Raji (cell line): ENCODE results near the gene GAS7.

Experiments
- POLR2A ChIP-seq: IDR thresholded peaks from 2 replicates; pipeline ENCODE4 v1.6.1; 2011; ENCODE audit warnings: low read depth, low read length, control low read depth; ENCODE audit not compliant: insufficient read depth

Gene GAS7

DNA sequence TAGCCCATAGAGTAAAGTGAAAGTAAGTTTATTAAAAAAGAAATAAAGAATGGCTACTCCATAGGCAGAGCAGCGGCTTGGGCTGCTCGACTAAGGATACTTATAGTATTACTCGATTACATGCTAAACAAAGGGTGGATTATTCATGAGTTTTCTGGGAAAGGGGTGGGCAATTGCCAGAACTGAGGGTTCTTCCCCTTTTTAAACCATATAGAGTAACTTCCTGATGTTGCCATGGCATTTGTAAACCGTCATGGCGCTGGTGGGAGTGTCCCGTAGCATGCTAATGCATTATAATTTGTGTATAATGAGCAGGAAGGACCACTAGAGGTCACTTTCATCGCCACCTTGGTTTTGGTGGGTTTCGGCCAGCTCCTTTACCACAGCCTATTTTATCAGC is 13.3 kb upstream of the GAS7 start:
- no peak for TF ChIP-seq POLR2A

DNA sequence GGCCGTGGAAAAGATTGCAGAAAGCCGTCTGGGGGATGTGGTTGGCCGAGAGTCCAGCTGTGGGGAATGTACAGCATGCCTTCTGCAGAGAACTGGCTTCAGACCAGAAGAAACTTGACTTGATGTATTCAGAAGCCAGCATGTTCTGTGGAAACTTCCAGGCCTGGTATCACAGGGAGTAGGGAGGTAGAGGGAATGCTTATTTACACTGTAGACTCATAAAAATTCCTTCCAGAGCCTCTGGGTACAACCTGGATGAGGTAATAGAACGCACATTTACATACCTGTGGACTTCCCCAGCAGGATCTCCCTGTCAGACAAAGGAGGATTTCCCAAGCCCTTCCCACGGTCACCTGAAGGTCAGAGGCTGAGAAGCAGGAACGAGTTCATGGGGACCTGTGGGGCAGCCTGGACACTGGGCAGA is 11.8 kb upstream of the GAS7 start:
- TF ChIP-seq POLR2A = no peak

DNA sequence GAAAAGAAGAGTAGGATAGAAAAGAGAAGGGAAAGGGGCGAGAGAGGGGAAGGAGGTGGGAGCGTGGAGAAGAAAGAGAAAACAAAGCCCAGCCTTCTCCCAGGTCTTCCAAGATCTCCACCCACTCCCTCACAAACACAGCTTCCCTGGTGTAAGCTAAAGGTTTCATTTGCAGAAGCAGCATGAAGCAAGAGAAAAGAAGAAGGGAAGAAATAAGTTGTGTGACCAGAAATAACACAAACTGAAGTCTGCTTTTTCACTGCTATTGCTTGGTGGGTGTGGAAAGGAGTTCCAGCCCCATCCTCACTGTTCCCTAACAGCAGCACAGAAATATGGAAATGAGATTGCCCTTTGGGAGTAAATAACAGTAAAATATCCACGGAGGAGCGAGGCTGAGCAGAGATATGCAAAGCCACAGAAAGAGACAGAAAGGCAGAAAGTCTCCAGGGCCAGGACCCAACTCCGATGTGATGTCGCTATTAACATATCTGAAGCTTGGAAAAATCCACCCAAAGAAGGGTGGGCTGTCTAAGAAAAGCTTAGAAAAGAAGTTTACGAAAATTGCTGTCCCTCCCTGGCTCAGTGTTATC is 10.3 kb upstream of the GAS7 start:
- no peak for TF ChIP-seq POLR2A

DNA sequence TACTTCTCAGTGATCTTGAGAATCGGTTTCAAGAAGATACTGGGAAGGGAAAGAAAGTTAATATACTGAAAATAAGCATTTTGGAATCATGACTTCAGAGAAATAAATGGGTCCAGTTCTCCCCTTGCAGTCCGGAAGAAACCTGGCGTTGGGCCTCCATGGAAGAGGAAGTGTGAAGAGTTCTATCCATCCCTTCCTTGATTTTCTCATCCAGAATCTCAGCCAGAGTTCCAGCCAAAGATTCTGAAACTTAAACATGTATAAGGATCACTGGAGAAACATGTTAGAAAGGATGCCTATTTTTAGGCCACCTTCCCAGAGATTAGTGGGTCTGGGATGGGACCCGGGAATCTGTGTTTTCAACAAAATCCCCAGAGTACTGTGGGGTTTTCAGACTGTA is 8.7 kb upstream of the GAS7 start:
- TF ChIP-seq POLR2A = no peak

GRCh38 chr17:10205549-10206185 is 7.3 kb upstream of the GAS7 start:
- no peak for TF ChIP-seq POLR2A

GRCh38 chr17:10201680-10202079 is 3.3 kb upstream of the GAS7 start:
- TF ChIP-seq POLR2A = no peak

DNA sequence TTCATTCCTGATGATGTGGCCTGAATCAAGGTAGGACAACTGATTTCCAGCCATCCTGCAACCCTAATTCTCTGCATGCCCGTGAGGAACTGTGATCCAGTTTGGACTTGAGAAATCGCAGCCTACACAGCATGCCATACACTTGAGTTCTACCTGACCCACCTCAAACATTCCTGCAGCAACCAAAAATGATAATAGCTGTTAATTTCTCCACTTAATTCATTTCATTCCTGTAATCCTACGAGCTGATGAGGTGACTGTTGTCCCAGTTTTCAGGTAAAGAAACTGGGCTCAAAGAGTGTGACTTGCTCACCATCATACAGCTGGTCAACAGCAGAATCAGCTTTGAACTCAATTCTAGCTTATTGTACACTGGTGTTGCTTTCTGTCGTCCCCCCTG is 2.2 kb upstream of the GAS7 start:
- TF ChIP-seq POLR2A = no peak

GRCh38 chr17:10200016-10200415 is 1.6 kb upstream of the GAS7 start:
- no peak for TF ChIP-seq POLR2A

- TF ChIP-seq POLR2A = no peak
Observed at GRCh38 chr17:10197721-10198508, 491 bp downstream of the GAS7 start.

- no peak for TF ChIP-seq POLR2A
Observed at GRCh38 chr17:10197362-10197720, 1.1 kb downstream of the GAS7 start.

- TF ChIP-seq POLR2A = no peak
Observed at GRCh38 chr17:10196941-10197340, 1.5 kb downstream of the GAS7 start.

GRCh38 chr17:10196384-10196895 is 2.0 kb downstream of the GAS7 start:
- no peak for TF ChIP-seq POLR2A

DNA sequence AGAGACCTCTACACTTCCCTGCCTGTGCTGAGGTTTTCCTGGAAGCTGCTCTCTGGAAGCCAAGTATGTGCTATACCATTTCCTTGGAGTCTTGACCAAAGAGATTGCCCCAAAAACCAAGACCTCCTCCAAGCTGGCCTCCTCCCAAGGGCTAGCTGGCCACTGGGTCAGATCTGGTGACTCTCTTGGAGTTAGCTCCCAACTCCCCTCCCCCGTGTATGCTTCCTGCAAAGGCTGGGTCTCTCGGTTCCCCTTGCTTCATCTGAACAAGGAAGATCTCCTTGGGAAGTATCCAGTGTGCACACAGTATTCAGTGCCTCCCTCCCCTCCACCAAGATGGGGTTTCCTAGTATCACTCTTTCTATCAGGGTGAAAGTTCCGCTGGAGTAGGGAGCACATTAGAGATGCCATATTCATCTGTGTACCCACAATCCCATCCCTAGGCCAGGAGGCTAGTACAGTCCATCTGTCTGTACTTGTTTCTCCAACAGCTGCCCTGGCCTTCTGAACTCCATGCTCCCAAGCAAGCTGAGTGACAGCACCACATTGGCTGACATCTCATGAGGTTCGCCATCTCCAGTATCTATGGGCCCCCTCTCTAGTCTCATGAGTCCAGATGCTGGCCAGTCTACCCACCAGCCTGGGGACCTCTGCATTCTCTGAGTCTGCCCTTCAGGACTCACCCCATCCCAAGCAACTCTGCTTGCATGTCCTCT is 3.2 kb downstream of the GAS7 start:
- TF ChIP-seq POLR2A = no peak

DNA sequence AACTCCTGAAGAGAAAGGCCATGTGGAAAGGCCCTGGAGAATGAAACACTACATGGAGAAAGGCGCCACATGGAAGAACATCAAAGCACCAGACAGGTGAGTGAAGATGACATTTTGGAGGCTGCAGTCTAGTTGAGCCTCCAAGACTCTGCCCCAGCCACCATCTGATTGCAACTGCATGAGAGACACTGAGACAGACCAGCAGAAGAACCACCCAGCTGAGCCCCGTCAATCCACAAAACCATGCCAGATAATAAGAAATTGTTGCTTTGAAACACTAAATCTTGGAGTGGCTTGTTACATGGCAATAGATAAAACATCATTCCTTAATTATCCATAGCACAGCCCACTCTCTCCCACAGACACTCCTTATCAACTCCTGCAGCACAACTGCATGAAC is 4.8 kb downstream of the GAS7 start:
- no peak for TF ChIP-seq POLR2A

DNA sequence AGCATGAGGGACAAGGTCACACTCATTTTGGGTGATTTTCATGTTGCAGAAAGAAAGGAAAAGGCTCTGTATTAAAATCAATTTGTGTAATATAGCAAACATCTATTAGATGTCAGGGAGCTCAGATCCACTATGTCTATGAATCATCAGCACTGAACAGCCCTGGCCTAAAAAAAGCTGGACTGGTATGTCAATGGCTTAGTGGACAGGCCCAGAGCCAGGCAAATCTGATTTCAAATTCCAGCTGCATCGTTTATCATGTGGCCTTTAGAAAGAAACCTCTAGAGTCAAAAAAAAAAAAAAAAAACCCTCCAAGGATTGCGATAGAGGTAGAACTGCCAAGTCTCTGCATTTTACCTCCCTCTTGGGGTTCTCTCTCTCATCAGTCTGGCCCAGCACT is 5.4 kb downstream of the GAS7 start:
- no peak for TF ChIP-seq POLR2A
